Measurements from ENCODE around the gene GOLPH3L. TPM values are rescaled to one million over a fixed set of nuclear protein-coding genes. Genes with fewer than 3 reads are reported as not detected.
"Not testable (repeated sequence)": the region's sequence is repeated elsewhere in the genome, so short reads cannot be mapped to it uniquely, and the experiment has no call there.

GOLPH3L gene
- total RNA-seq, 1 donor from 2014 or later, result 12.1 TPM

GRCh38 chr1:150619576-150620509 is 77.1 kb downstream of the GOLPH3L start:
- peak; percentile 94 for DNase-seq (ENCODE audit: low read depth)

GRCh38 chr1:150615346-150616201 is 81.4 kb downstream of the GOLPH3L start:
- no peak for DNase-seq (ENCODE audit: low read depth)

- DNase-seq (ENCODE audit: low read depth), result peak; percentile 27
Measured at GRCh38 chr1:150613061-150613920, 83.7 kb downstream of the GOLPH3L start.

- no peak for DNase-seq (ENCODE audit: low read depth)
Measured at GRCh38 chr1:150612014-150612345, 85.0 kb downstream of the GOLPH3L start.

- no peak for DNase-seq (ENCODE audit: low read depth)
Measured at GRCh38 chr1:150610576-150610975, 86.4 kb downstream of the GOLPH3L start.

- no peak for DNase-seq (ENCODE audit: low read depth)
Measured at GRCh38 chr1:150609732-150610131, 87.2 kb downstream of the GOLPH3L start.

GRCh38 chr1:150606463-150607142 is 90.4 kb downstream of the GOLPH3L start:
- no peak for DNase-seq (ENCODE audit: low read depth)

- not testable (repeated sequence) for DNase-seq (ENCODE audit: low read depth)
Measured at GRCh38 chr1:150605451-150605731, 91.6 kb downstream of the GOLPH3L start.

- no peak for DNase-seq (ENCODE audit: low read depth)
Measured at GRCh38 chr1:150604226-150604588, 92.7 kb downstream of the GOLPH3L start.

GRCh38 chr1:150603711-150604110 is 93.2 kb downstream of the GOLPH3L start:
- DNase-seq (ENCODE audit: low read depth), result no peak

GRCh38 chr1:150602372-150602771 is 94.6 kb downstream of the GOLPH3L start:
- DNase-seq (ENCODE audit: low read depth), result not testable (repeated sequence)

- no peak for DNase-seq (ENCODE audit: low read depth)
Measured at GRCh38 chr1:150601540-150601939, 95.4 kb downstream of the GOLPH3L start.

GRCh38 chr1:150598346-150598745 is 98.6 kb downstream of the GOLPH3L start:
- DNase-seq (ENCODE audit: low read depth), result not testable (repeated sequence)

GRCh38 chr1:150596976-150597375 is 100.0 kb downstream of the GOLPH3L start:
- no peak for DNase-seq (ENCODE audit: low read depth)

Other genes with a start within 250 kb of the GOLPH3L start
- gene TARS2, start 209.7 kb downstream of the GOLPH3L start, total RNA-seq, result 17.7 and 19.2 TPM in 2 replicates
- 33.6 and 35.0 TPM in 2 replicates for gene ECM1, start 189.0 kb downstream of the GOLPH3L start, total RNA-seq
- gene FALEC, start 181.4 kb downstream of the GOLPH3L start, total RNA-seq, result not detected in 2 replicates
- 10.9 and 16.2 TPM in 2 replicates for gene ADAMTSL4, start 147.7 kb downstream of the GOLPH3L start, total RNA-seq
- 162 and 186 TPM in 2 replicates for gene MCL1, start 117.5 kb downstream of the GOLPH3L start, total RNA-seq
- gene ENSA, start 67.5 kb downstream of the GOLPH3L start, total RNA-seq, result 86.7 and 116 TPM in 2 replicates
- gene HORMAD1, start 23.7 kb upstream of the GOLPH3L start, total RNA-seq, result not detected in 2 replicates
- gene CTSS, start 68.6 kb upstream of the GOLPH3L start, total RNA-seq, result 2.6 and 3.8 TPM in 2 replicates
- 2.6 and 3.0 TPM in 2 replicates for gene CTSK, start 111.1 kb upstream of the GOLPH3L start, total RNA-seq
- 33.1 and 41.7 TPM in 2 replicates for gene ARNT, start 179.4 kb upstream of the GOLPH3L start, total RNA-seq
- not detected in 2 replicates for gene CTXND2, start 190.0 kb upstream of the GOLPH3L start, total RNA-seq
- gene SETDB1, start 229.2 kb upstream of the GOLPH3L start, total RNA-seq, result 42.9 and 48.3 TPM in 2 replicates